Neural crest cell (in vitro differentiated cells): Measurements from ENCODE around the gene MAP6D1. TPM values are rescaled to one million over a fixed set of nuclear protein-coding genes. Genes with fewer than 3 reads are reported as not detected.

Experiments used
- DNase-seq: peaks from one replicate; pipeline ENCODE4 v3.0.0; 2021; ENCODE audit warnings: low read depth, mixed read lengths, low spot score
- H3K27ac Mint-ChIP-seq: one replicate; pipeline ENCODE4 v1.8.0; 2021; ENCODE audit warnings: mild to moderate bottlenecking, mixed read lengths; ENCODE audit not compliant: unreplicated experiment
- H3K27me3 Mint-ChIP-seq: 2 replicates; pipeline ENCODE4 v1.8.0; 2021; ENCODE audit warnings: low read depth, mild to moderate bottlenecking, mixed read lengths
- H3K36me3 Mint-ChIP-seq: 2 replicates; pipeline ENCODE4 v1.8.0; 2021; ENCODE audit warnings: low read depth, mild to moderate bottlenecking, mixed read lengths
- H3K4me1 Mint-ChIP-seq: 2 replicates; pipeline ENCODE4 v1.8.0; 2021; ENCODE audit warnings: mixed read lengths
- H3K4me3 Mint-ChIP-seq: one replicate; pipeline ENCODE4 v1.8.0; 2021; ENCODE audit warnings: mild to moderate bottlenecking, mixed read lengths
- H3K9me3 Mint-ChIP-seq: 2 replicates; pipeline ENCODE4 v1.8.0; 2021; ENCODE audit warnings: mixed read lengths
- CTCF ChIP-seq: fragments of 200-600 bp; sonication (generic); conservative IDR thresholded peaks from 2 replicates; pipeline ENCODE4 v1.5.0; 2021; ENCODE audit warnings: antibody characterized with exemption, mild to moderate bottlenecking
- total RNA-seq: library from RNA; stranded (reverse); gene quantifications from 2 replicates; pipeline ENCODE4 v1.2.1, GENCODE V29; 2021

The MAP6D1 gene
- total RNA-seq, 1 donor from 2014 or later, result 4.9 TPM

GRCh38 chr3:183799461-183799860 lies 25.9 kb downstream of the MAP6D1 start:
- Mint-ChIP-seq H3K9me3 (no peaks in the 10 kb centered on the region), H3K4me1 (peaks cover 12% of the 10 kb centered on the region), H3K27ac (peak overlapping the region; percentile 35), H3K36me3 (peaks cover 34% of the 10 kb centered on the region), H3K27me3 (no peaks in the 10 kb centered on the region), H3K4me3 (no peak overlapping the region)
- no peak for DNase-seq
- no peak for TF ChIP-seq CTCF

GRCh38 chr3:183797996-183798395 lies 27.4 kb downstream of the MAP6D1 start:
- H3K27me3 Mint-ChIP-seq, result no peaks in the 10 kb centered on the region
- peaks cover 31% of the 10 kb centered on the region for H3K36me3 Mint-ChIP-seq
- no peak for TF ChIP-seq CTCF
- H3K4me1 Mint-ChIP-seq, result peaks cover 12% of the 10 kb centered on the region
- H3K27ac Mint-ChIP-seq, result no peak overlapping the region
- H3K4me3 Mint-ChIP-seq, result no peak overlapping the region
- no peak for DNase-seq
- no peaks in the 10 kb centered on the region for H3K9me3 Mint-ChIP-seq

- no peaks in the 10 kb centered on the region for H3K27me3 Mint-ChIP-seq
- peaks cover 28% of the 10 kb centered on the region for H3K36me3 Mint-ChIP-seq
- H3K4me3 Mint-ChIP-seq, result no peak overlapping the region
- no peak for TF ChIP-seq CTCF
- H3K9me3 Mint-ChIP-seq, result no peaks in the 10 kb centered on the region
- H3K27ac Mint-ChIP-seq, result no peak overlapping the region
- peaks cover 12% of the 10 kb centered on the region for H3K4me1 Mint-ChIP-seq
- no peak for DNase-seq
These were observed 29.0 kb downstream of the MAP6D1 start for GRCh38 chr3:183796372-183796771.

- Mint-ChIP-seq H3K27ac (no peak overlapping the region), H3K27me3 (no peaks in the 10 kb centered on the region), H3K9me3 (no peaks in the 10 kb centered on the region), H3K4me3 (no peak overlapping the region), H3K4me1 (peaks cover 5% of the 10 kb centered on the region), H3K36me3 (peaks cover 31% of the 10 kb centered on the region)
- TF ChIP-seq CTCF, result no peak
- no peak for DNase-seq
These were observed 30.9 kb downstream of the MAP6D1 start for GRCh38 chr3:183794452-183794851.

- Mint-ChIP-seq H3K36me3 (peaks cover 34% of the 10 kb centered on the region), H3K9me3 (no peaks in the 10 kb centered on the region), H3K27me3 (no peaks in the 10 kb centered on the region), H3K4me3 (no peak overlapping the region), H3K27ac (no peak overlapping the region), H3K4me1 (no peaks in the 10 kb centered on the region)
- DNase-seq, result no peak
- no peak for TF ChIP-seq CTCF
These were observed 32.4 kb downstream of the MAP6D1 start for GRCh38 chr3:183792976-183793375.

GRCh38 chr3:183790700-183791099 lies 34.7 kb downstream of the MAP6D1 start:
- Mint-ChIP-seq H3K4me1 (no peaks in the 10 kb centered on the region), H3K9me3 (no peaks in the 10 kb centered on the region), H3K27ac (peak overlapping the region; percentile 87), H3K4me3 (no peak overlapping the region), H3K36me3 (peaks cover 46% of the 10 kb centered on the region), H3K27me3 (no peaks in the 10 kb centered on the region)
- DNase-seq, result no peak
- no peak for TF ChIP-seq CTCF
